Testis (tissue), 3 donors: Measurements from ENCODE around the gene FBXO44. TPM values are rescaled to one million over a fixed set of nuclear protein-coding genes. Genes with fewer than 3 reads are reported as not detected.

ENCODE experiments used
- DNase-seq: peaks from one replicate; pipeline ENCODE4 v3.0.0-alpha.2; 2019
- H3K27ac ChIP-seq, 2 donors: fragments of 200-600 bp; sonication (generic); one replicate each; pipeline ENCODE4 v1.5.1; 2019
- H3K27me3 ChIP-seq: fragments of 200-600 bp; sonication (generic); one replicate; pipeline ENCODE4 v1.5.1; 2019
- H3K36me3 ChIP-seq: fragments of 200-600 bp; sonication (generic); one replicate; pipeline ENCODE4 v1.5.1; 2017; ENCODE audit warnings: low read depth; ENCODE audit errors: missing control alignments
- H3K4me1 ChIP-seq: fragments of 200-600 bp; sonication (generic); one replicate; pipeline ENCODE4 v1.5.1; 2019
- H3K4me3 ChIP-seq, 2 donors: fragments of 200-600 bp; sonication (generic); one replicate each; pipeline ENCODE4 v1.5.1; 2017 to 2019
- H3K9me3 ChIP-seq: fragments of 200-600 bp; sonication (generic); one replicate; pipeline ENCODE4 v1.5.1; 2017
- CTCF ChIP-seq, 3 experiments: fragments of 450-650 bp in 2 of 3; fragments of 200-600 bp in 1 of 3; sonication (generic) in 1 of 3; IDR thresholded peaks; one replicate each; pipeline ENCODE4 v1.5.1; 2016 to 2019; ENCODE audit warnings: antibody characterized with exemption in 3 of 3, mild to moderate bottlenecking in 2 of 3, moderate library complexity in 1 of 3
- POLR2A ChIP-seq: fragments of 450-650 bp; IDR thresholded peaks from one replicate; pipeline ENCODE4 v1.6.1; 2017; ENCODE audit warnings: antibody characterized with exemption, mild to moderate bottlenecking, moderate library complexity
- WGBS, 2 donors: methylation state at CpG; one replicate each; pipeline ENCODE4 v1.1.5; 2018; 5-methylcytosine and 5-hydroxymethylcytosine counted together
- intact Hi-C: fragments of 100-400 bp; cut with DNase I; formaldehyde crosslinking; loops from one replicate; pipeline ENCODE4 v1.15.1; 2023; ENCODE audit warnings: low total_unique reads
- polyA plus RNA-seq: library from polyadenylated mRNA; stranded (reverse); fragments of 350-450 nt; fragmentation: Illumina TruSeq; extraction: RNeasy Lipid Tissue Mini Kit (QIAGEN cat#74804); gene quantifications from one replicate; pipeline ENCODE4 v1.2.3, GENCODE V29; 2014; ENCODE audit warnings: low read depth, low replicate concordance; ENCODE audit not compliant: insufficient read depth
- total RNA-seq, 2 donors: library from RNA; depleted of rRNA; stranded (reverse); fragments of >200 nt; gene quantifications; one replicate each; pipeline ENCODE4 v1.2.3, GENCODE V29; 2016

Gene FBXO44
- total and polyA plus RNA-seq, 3 donors from 2014 or later: 28.0 to 36.4 (median 31.3) TPM

- no peaks in the 10 kb centered on the region for H3K36me3 ChIP-seq
- H3K27me3 ChIP-seq: no peaks in the 10 kb centered on the region
- no peak for DNase-seq
- H3K4me1 ChIP-seq: no peaks in the 10 kb centered on the region
- TF ChIP-seq CTCF (IDR thresholded peaks at IDR 0.05): no peak
- no peak for TF ChIP-seq POLR2A
- intact Hi-C loops: no loop called here
- H3K9me3 ChIP-seq: no peaks in the 10 kb centered on the region
- no peak overlapping the region for H3K27ac ChIP-seq
- no peak overlapping the region for H3K4me3 ChIP-seq
- WGBS, 2 donors: 69 to 70% methylated on average over 6 of the region's 6 CpGs
These were observed 16.1 kb downstream of the FBXO44 start for GRCh38 chr1:11670747-11671146.

- 91 to 94% methylated on average over 6 of the region's 6 CpGs for WGBS, 2 donors
- Histone ChIP-seq H3K27me3 (no peaks in the 10 kb centered on the region), H3K4me1 (no peaks in the 10 kb centered on the region), H3K4me3 (no peak overlapping the region), H3K36me3 (no peaks in the 10 kb centered on the region), H3K27ac (no peak overlapping the region), H3K9me3 (no peaks in the 10 kb centered on the region)
- TF ChIP-seq POLR2A (no peak), CTCF (IDR thresholded peaks at IDR 0.05) (no peak)
- DNase-seq: no peak
- intact Hi-C loops: no loop called here
These were observed 16.5 kb downstream of the FBXO44 start for GRCh38 chr1:11671205-11671543.

- Histone ChIP-seq H3K4me1 (no peaks in the 10 kb centered on the region), H3K36me3 (no peaks in the 10 kb centered on the region), H3K27ac (no peak overlapping the region), H3K4me3 (no peak overlapping the region), H3K9me3 (no peaks in the 10 kb centered on the region), H3K27me3 (no peaks in the 10 kb centered on the region)
- no peak for DNase-seq
- intact Hi-C loops: no loop called here
- WGBS, 2 donors: 90 to 96% methylated on average over 9 to 14 of the region's 14 CpGs
- TF ChIP-seq CTCF (IDR thresholded peaks at IDR 0.05) (no peak), POLR2A (no peak)
These were observed 17.0 kb downstream of the FBXO44 start for GRCh38 chr1:11671544-11672286.

GRCh38 chr1:11673089-11673769 lies 18.6 kb downstream of the FBXO44 start:
- no peaks in the 10 kb centered on the region for H3K36me3 ChIP-seq
- no peak overlapping the region for H3K4me3 ChIP-seq
- H3K27ac ChIP-seq: no peak overlapping the region
- DNase-seq: no peak
- intact Hi-C loops: no loop called here
- H3K27me3 ChIP-seq: no peaks in the 10 kb centered on the region
- TF ChIP-seq CTCF (IDR thresholded peaks at IDR 0.05) (no peak), POLR2A (no peak)
- H3K4me1 ChIP-seq: no peaks in the 10 kb centered on the region
- 88 to 93% methylated on average over 10 to 14 of the region's 14 CpGs for WGBS, 2 donors
- no peaks in the 10 kb centered on the region for H3K9me3 ChIP-seq
